Activated CD4-positive, alpha-beta T cell treated with anti-CD3 and anti-CD28 coated beads for 36 hours (primary cell): Measurements from ENCODE around the gene CRYBB1. TPM values are rescaled to one million over a fixed set of nuclear protein-coding genes. Genes with fewer than 3 reads are reported as not detected.

Source experiments
- ATAC-seq: fragments of 200-7000 bp; cut with Tn5 transposase; one replicate; pipeline ENCODE4 v1.10.0; 2021; ENCODE audit warnings: mild to moderate bottlenecking, moderate library complexity
- CTCF ChIA-PET: fragments of 350-600 bp; sonication (Branson Sonifier 250); formaldehyde crosslinking; loops from one replicate; lab custom pipeline; 2021; ENCODE audit warnings: antibody characterized with exemption; lab: Charles Lee
- POLR2A ChIA-PET: fragments of 350-600 bp; sonication (Branson Sonifier 250); formaldehyde crosslinking; loops from one replicate; lab custom pipeline; 2021; ENCODE audit warnings: antibody characterized with exemption, inconsistent platforms; lab: Charles Lee
- DNase-seq: peaks from one replicate; pipeline ENCODE4 v3.0.0-alpha.2; 2020
- H3K27ac Mint-ChIP-seq: one replicate; pipeline ENCODE4 v1.8.0; 2021; ENCODE audit warnings: mixed read lengths
- H3K27me3 Mint-ChIP-seq: one replicate; pipeline ENCODE4 v1.8.0; 2021; ENCODE audit warnings: mixed read lengths
- H3K36me3 Mint-ChIP-seq: one replicate; pipeline ENCODE4 v1.8.0; 2021; ENCODE audit warnings: low read depth, mixed read lengths
- H3K4me1 Mint-ChIP-seq: one replicate; pipeline ENCODE4 v1.8.0; 2021; ENCODE audit warnings: mixed read lengths
- H3K4me3 Mint-ChIP-seq: one replicate; pipeline ENCODE4 v1.8.0; 2021; ENCODE audit warnings: mild to moderate bottlenecking, moderate library complexity, mixed read lengths
- H3K9me3 Mint-ChIP-seq: one replicate; pipeline ENCODE4 v1.8.0; 2021; ENCODE audit warnings: low read depth, mixed read lengths
- intact Hi-C, 2 experiments: fragments of 100-400 bp; cut with DNase I in 1 of 2; cut with micrococcal nuclease in 1 of 2; formaldehyde crosslinking; loops; one replicate each; pipeline versions ENCODE4 v1.14.2 to v1.15.1; 2022 to 2024; cut with DNase I, micrococcal nuclease
- total RNA-seq, 2 experiments: library from RNA; stranded (reverse); gene quantifications; one replicate each; pipeline ENCODE4 v1.2.3, GENCODE V29; 2021

CRYBB1 gene
- total RNA-seq, 2 experiments from 2014 or later = not detected

DNA sequence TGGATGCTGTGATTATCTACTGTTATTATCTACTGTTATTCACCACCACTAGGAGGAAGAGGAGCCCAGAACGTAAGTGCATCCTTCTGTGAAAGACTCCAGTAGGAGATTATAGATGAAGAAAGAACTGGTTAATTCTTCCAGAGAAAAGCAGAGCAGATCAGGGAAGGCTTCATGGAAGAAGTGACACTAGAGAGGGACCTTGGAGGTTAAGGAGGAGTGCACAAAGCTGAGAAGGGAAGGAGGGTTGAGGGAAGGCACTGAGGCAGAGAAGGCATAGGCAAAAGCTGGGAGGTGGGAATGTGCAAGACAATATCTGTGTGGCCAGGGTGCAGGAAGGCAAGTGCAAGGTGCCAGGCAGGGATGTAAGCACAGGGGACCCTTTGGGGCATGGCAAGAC, 13.5 kb downstream of the CRYBB1 start:
- ChIA-PET POLR2A (no interaction called here), CTCF (no interaction called here)
- Mint-ChIP-seq H3K9me3 (no peaks in the 10 kb centered on the region), H3K4me1 (peaks cover 6% of the 10 kb centered on the region), H3K36me3 (no peaks in the 10 kb centered on the region), H3K27ac (no peak overlapping the region), H3K4me3 (no peak overlapping the region), H3K27me3 (no peaks in the 10 kb centered on the region)
- DNase-seq (no peak), ATAC-seq (no peak)
- intact Hi-C loops = no loop called here

DNA sequence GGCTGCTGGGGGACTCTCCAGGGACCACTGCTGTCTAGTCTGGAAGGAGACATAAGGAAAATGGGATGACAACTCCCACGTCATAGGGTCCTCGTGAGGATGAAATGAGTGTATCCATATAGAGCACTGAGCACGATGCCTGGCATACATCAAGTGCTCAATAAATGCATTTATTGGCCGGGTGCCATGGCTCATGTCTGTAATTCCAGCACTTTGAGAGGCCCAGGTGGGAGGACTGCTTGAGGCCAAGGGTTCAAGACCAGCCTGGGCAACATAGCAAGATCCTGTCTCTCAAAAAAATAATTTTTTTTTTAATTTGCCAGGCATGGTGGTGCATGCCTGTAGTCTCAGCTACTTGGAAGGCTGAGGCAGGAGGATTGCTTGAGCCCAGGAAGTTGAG, 15.7 kb downstream of the CRYBB1 start:
- intact Hi-C loops = no loop called here

DNA sequence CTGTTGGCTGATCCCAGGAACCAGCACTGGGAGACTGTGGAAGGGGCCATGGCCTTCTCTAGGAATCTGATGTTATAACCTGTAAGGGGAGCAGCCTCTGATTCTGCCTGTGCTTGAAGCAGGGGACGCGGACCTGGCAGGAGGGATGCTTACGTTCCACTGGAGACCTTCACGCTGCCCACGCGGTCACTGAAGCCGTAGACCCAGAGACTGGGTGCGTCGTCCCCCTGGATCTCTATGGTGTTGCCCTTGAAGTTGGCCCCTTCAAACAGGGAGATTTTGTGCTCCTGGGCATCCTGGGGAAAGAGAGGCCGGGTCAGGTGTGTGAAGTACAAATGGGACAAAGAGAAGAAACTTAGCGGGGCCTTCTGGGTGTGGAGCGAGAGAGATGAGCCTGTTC, 16.1 kb downstream of the CRYBB1 start:
- ChIA-PET CTCF (no interaction called here), POLR2A (no interaction called here)
- H3K9me3 Mint-ChIP-seq = no peaks in the 10 kb centered on the region
- no peak for DNase-seq
- H3K27ac Mint-ChIP-seq = no peak overlapping the region
- peaks cover 3% of the 10 kb centered on the region for H3K4me1 Mint-ChIP-seq
- intact Hi-C loops = no loop called here
- H3K36me3 Mint-ChIP-seq = no peaks in the 10 kb centered on the region
- no peak overlapping the region for H3K4me3 Mint-ChIP-seq
- H3K27me3 Mint-ChIP-seq = no peaks in the 10 kb centered on the region
- no peak for ATAC-seq

More for the DNA sequence above, 15.7 kb downstream of the CRYBB1 start:
- ChIA-PET CTCF (interaction anchor here (0.8 kb wide), 1 partner anchor 65 kb away, joined by 3 read pairs; no protein-coding TSS in a partner anchor), POLR2A (no interaction called here)
- ATAC-seq (no peak), DNase-seq (no peak)
- no peak overlapping the region for H3K4me3 Mint-ChIP-seq
- no peaks in the 10 kb centered on the region for H3K9me3 Mint-ChIP-seq
- H3K27ac Mint-ChIP-seq = no peak overlapping the region
- H3K27me3 Mint-ChIP-seq = no peaks in the 10 kb centered on the region
- H3K36me3 Mint-ChIP-seq = no peaks in the 10 kb centered on the region
- peaks cover 3% of the 10 kb centered on the region for H3K4me1 Mint-ChIP-seq

DNA sequence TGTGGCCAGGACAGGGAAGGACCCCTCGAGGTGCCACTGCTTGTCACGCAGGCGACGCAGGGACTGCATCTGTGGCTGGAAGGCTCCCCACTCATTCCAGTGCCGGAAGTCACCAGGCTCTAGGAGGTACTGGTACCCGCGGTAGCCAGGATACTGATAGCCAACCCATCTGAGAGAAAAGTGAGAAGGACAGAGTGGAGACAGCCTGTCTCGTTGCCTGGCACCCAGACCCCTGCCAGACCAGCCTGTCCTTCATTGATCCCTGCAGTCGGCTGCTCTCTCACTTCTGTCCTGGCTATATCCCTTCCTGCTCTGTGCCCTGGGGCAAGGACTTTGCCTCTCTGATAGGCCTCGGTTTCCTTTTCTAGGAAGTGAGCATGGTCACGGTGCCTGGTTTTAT, 18.3 kb downstream of the CRYBB1 start:
- H3K36me3 Mint-ChIP-seq = no peaks in the 10 kb centered on the region
- no peaks in the 10 kb centered on the region for H3K4me1 Mint-ChIP-seq
- ATAC-seq = no peak
- POLR2A ChIA-PET = no interaction called here
- no peaks in the 10 kb centered on the region for H3K27me3 Mint-ChIP-seq
- CTCF ChIA-PET = no interaction called here
- intact Hi-C loops = no loop called here
- H3K27ac Mint-ChIP-seq = no peak overlapping the region
- H3K9me3 Mint-ChIP-seq = no peaks in the 10 kb centered on the region
- DNase-seq = no peak
- H3K4me3 Mint-ChIP-seq = no peak overlapping the region

DNA sequence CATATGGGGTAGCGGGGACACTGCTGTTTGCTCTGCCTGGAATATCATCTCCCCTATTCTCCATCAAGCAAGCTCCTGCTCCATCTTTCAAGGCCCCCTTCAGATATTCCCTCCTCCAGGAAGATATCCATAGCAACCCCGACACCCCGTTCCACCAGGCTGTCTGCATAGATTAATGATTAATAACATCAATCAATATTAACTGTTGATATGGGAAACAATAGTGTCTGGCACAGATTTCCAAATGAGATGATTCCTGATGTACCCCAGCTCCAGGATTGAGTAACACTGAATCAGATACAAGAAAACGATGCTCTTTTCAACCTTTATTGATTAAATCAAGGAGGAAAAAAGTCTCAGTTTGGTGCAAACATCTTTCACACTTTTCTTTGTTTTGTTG, 20.3 kb downstream of the CRYBB1 start:
- CTCF ChIA-PET = no interaction called here
- Mint-ChIP-seq H3K4me1 (peaks cover 9% of the 10 kb centered on the region), H3K27ac (no peak overlapping the region), H3K9me3 (no peaks in the 10 kb centered on the region), H3K27me3 (no peaks in the 10 kb centered on the region), H3K36me3 (no peaks in the 10 kb centered on the region), H3K4me3 (no peak overlapping the region)
- intact Hi-C loops = no loop called here
- ATAC-seq = no peak
- DNase-seq = no peak
- POLR2A ChIA-PET = no interaction called here

DNA sequence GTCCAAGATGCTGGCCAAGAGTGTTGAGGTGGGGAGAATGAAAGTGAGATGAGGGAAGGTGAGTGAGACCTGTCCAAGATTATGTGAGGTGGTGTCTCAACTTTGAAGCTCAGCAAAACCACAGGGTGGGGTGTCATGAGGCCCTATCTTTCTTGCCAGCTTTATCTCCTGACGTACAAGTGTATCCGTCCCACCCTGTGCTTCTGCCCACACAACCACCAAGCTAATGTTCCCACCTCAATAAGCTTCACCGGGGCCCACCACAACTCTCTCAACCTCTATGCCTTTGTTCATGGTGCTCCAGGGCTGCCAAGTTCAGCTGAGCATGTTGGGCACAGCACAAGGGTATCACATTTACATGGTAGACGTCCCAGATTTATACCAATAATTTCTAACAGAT, 20.8 kb downstream of the CRYBB1 start:
- no peak overlapping the region for H3K27ac Mint-ChIP-seq
- intact Hi-C loops = no loop called here

DNA sequence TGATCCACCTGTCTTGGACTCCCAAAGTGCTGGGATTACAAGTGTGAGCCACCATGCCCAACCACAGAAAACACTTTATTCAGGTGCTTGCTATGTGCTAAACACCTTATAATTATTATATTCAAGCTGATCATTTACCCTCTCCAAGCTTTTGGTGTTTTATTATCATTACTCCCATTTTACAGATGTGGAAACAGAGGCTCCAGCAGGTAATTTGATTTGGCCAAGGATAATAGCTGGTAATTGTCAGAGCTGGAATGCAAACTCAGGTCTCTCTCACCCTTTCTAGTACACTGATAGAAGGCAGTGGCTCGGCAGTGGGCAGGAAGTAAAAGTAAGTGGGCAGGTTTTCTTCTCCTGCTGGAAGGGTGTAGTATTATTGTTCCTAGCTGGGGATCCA, 24.1 kb downstream of the CRYBB1 start:
- intact Hi-C loops = loop anchor here (5.0 kb wide), 2 partner anchors 64 to 1324 kb away; partner anchors contain the start of genes MIAT (in 1 of the 2) and PITPNB (in 1 of the 2)
- H3K4me1 Mint-ChIP-seq = peaks cover 25% of the 10 kb centered on the region
- H3K36me3 Mint-ChIP-seq = no peaks in the 10 kb centered on the region
- no peak for ATAC-seq
- no peak for DNase-seq
- no peaks in the 10 kb centered on the region for H3K27me3 Mint-ChIP-seq
- ChIA-PET CTCF (interaction anchor here (0.8 to 1.6 kb wide), 4 partner anchors 13 to 236 kb away, joined by 3 read pairs; no protein-coding TSS in a partner anchor), POLR2A (no interaction called here)
- no peaks in the 10 kb centered on the region for H3K9me3 Mint-ChIP-seq
- no peak overlapping the region for H3K4me3 Mint-ChIP-seq
- H3K27ac Mint-ChIP-seq = no peak overlapping the region

More for the DNA sequence above, 20.8 kb downstream of the CRYBB1 start:
- ChIA-PET POLR2A (interaction anchor here (0.6 kb wide), 1 partner anchor 64 kb away, joined by 3 read pairs; no protein-coding TSS in a partner anchor), CTCF (no interaction called here)
- DNase-seq = no peak
- no peak for ATAC-seq
- H3K27me3 Mint-ChIP-seq = no peaks in the 10 kb centered on the region
- H3K4me3 Mint-ChIP-seq = no peak overlapping the region
- no peaks in the 10 kb centered on the region for H3K9me3 Mint-ChIP-seq
- H3K4me1 Mint-ChIP-seq = peaks cover 14% of the 10 kb centered on the region
- no peaks in the 10 kb centered on the region for H3K36me3 Mint-ChIP-seq

DNA sequence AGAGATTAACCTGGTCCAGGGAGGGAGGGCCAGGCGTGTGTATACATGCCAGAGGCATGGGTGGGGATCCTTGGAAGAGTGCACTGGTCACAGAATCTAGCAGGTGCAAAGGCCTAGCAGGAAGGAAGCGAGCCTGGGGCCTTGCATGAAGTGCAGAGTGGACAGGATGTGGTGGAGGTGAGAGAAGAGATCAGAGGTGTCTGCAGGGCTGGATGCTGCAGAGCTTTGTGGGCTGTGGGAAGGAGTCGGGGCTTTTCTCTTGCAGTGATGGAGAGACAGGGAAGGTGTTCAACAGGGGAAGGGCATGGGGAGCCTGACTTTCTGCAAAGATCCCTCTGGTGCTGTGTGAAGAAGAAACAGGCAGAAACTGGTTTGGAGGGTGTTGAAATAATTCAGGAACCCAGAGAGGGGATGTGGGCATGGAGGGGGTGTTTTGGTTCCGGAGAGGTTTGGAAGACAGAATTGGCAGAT, 25.4 kb downstream of the CRYBB1 start:
- peak overlapping the region; percentile 39 for H3K27ac Mint-ChIP-seq

DNA sequence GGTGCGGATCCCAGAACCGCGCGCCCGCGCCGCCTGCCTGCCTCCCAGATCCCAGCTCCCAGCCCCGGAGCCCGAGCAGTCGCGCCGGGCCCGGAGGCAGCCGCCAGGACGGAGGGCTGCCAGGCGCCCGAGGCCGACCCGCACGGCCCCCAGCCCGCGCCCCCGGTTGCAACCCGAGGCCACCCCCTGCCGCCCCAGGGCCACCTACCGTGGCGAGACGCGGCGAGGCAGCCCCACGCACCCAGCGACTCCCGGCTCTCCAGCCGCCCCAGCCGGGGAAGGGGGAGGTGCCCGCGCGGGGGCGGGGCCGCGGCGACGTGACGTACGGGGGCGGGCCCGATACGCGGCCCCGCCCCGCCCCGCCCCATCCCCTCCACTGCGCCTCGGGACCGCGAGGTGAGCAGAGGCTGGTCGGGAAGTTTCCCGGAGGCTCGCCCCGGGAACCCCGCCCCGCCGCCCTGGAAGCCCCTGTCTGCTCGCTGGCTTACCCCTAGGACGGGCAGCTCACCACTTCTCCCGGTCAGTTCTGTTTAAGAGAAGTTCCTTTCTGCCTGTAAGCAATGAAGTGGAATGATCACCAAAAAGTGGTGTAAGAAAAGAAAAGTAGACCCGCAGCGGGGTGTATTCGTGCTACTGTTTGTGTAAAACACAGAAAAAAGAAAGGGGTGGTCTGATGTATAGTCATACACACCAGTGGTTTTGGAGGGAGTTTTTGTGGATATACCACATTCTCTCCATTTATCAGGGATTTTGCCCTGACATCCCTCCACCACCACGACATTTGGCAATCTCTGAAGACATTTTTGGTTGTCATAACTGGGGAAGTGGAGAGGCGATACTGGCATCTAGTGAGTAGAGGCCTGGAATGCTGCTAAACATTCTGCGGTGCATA, 27.7 kb downstream of the CRYBB1 start, which contains the start of gene TPST2:
Gene TPST2, minus strand, starts transcription at position 288 of the 892 bp plus-strand sequence. CDS start 48,502 bp downstream, outside the sequence.
- CTCF ChIA-PET = no interaction called here
- POLR2A ChIA-PET = no interaction called here
- peak; percentile 84 for ATAC-seq
- Mint-ChIP-seq H3K9me3 (peaks cover 2% of the 10 kb centered on the region), H3K4me3 (peak within 1 kb of the TSS; percentile 90), H3K36me3 (no peaks in the 10 kb centered on the region), H3K4me1 (peaks cover 47% of the 10 kb centered on the region), H3K27me3 (no peaks in the 10 kb centered on the region), H3K27ac (peak within 1 kb of the TSS; percentile 86)
- peak; percentile 87 for DNase-seq
- intact Hi-C loops = loop anchor here (1.0 to 5.0 kb wide), 9 partner anchors 20 to 1327 kb away; partner anchors contain the start of genes ASPHD2 (in 1 of the 2), HPS4 (in 1 of the 2), MIAT (in 1 of the 2) and PITPNB (in 1 of the 2)

More for the DNA sequence above, 25.4 kb downstream of the CRYBB1 start:
- ATAC-seq (peak; percentile 48), DNase-seq (peak; percentile 63)
- Mint-ChIP-seq H3K27me3 (no peaks in the 10 kb centered on the region), H3K36me3 (no peaks in the 10 kb centered on the region), H3K4me3 (no peak overlapping the region), H3K9me3 (peaks cover 2% of the 10 kb centered on the region), H3K4me1 (peaks cover 32% of the 10 kb centered on the region)
- intact Hi-C loops = loop anchor here (5.0 kb wide), 2 partner anchors 65 to 1325 kb away; partner anchors contain the start of genes MIAT (in 1 of the 2) and PITPNB (in 1 of the 2)
- ChIA-PET CTCF (interaction anchor here (0.6 to 1.6 kb wide), 5 partner anchors 41 to 171 kb away, joined by 3 to 4 read pairs (median 3); no protein-coding TSS in a partner anchor), POLR2A (no interaction called here)

DNA sequence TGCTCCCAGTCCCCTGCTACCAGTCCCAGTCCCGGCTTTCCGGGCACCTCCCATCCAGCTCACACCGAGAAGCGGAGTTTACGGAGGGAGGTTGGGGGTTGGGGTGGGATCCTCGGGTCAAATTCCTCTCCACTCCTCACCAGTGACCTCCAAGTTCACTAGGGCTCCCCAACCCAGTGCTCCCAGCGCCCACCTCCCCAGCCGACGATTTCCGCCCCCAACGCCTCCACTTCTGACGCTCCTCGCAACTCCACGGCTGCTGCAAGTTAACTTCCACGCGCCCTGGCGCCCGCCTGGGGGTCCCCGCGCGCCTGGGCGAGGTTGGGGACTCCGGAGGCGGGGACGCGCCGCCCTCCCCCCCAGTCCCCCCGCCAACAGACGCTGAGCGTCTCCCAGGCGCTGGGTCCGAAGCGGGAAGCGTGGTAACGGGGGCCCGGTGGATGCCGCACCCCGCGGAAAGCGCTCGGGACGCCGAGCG, 28.4 kb downstream of the CRYBB1 start:
- no peaks in the 10 kb centered on the region for H3K27me3 Mint-ChIP-seq

DNA sequence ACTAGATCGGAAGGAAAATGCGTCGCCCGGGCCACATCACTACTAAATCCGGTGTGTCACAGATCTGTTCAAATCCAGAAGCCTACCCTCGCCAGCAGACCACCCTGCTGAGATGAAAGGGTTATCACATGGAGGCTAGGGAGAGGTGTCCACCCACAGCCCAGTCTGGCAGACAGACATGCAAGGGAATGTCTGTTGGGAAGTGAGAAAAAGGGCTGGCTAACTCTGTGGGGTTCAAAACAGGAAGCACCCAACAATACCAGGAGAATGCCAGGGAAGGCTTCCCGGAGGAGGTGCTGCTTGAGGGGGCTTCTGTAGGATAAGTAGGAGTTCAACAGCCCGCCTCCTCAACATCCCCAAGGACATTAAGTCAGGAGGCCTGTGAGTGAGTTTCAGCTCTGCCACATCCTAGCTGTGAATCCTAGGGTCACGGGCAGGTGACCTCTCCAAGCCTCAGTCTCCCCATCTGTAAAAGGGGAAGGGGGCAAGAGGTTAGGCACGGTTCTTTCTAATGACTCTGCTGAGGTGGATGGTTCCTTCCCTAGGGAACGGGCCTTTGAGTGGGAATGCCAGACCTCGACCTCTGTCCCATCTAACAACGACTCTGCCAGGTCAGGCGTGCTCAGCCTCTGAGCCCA, 29.0 kb downstream of the CRYBB1 start:
- POLR2A ChIA-PET = no interaction called here
- intact Hi-C loops = no loop called here
- Mint-ChIP-seq H3K9me3 (peaks cover 2% of the 10 kb centered on the region), H3K27me3 (no peaks in the 10 kb centered on the region), H3K27ac (peak overlapping the region; percentile 45), H3K4me1 (peaks cover 46% of the 10 kb centered on the region), H3K4me3 (peak overlapping the region; percentile 77), H3K36me3 (no peaks in the 10 kb centered on the region)
- DNase-seq = no peak
- CTCF ChIA-PET = interaction anchor here (0.5 to 0.6 kb wide), 2 partner anchors 23 to 84 kb away, joined by 3 read pairs; no protein-coding TSS in a partner anchor
- no peak for ATAC-seq

More for the DNA sequence above, 28.4 kb downstream of the CRYBB1 start:
- ChIA-PET CTCF (no interaction called here), POLR2A (no interaction called here)
- H3K27ac Mint-ChIP-seq = peak overlapping the region; percentile 45
- H3K4me3 Mint-ChIP-seq = peak overlapping the region; percentile 77
- ATAC-seq (peak; percentile 12), DNase-seq (peak; percentile 52)
- intact Hi-C loops = no loop called here
- H3K4me1 Mint-ChIP-seq = peaks cover 47% of the 10 kb centered on the region
- peaks cover 2% of the 10 kb centered on the region for H3K9me3 Mint-ChIP-seq
- H3K36me3 Mint-ChIP-seq = no peaks in the 10 kb centered on the region
